ENCODE results near the gene APOM.
A peak's percentile ranks its signal among the peaks of the same experiment; 100 is the strongest.

The APOM gene

GRCh38 chr6:31665501-31666336 is 10.0 kb downstream of the APOM start, which contains the start of gene CSNK2B (continued):
- TF ChIP-seq ZBTB11 (tag by site-specific recombination; conservative IDR thresholded peaks at IDR 0.05; ENCODE audit: low read depth) (peak; percentile 96), SP3 (tag by site-specific recombination; IDR thresholded peaks at IDR 0.05) (peak; percentile 99), ZBTB17 (tag by site-specific recombination; IDR thresholded peaks at IDR 0.05) (peak; percentile 4; the same call in 1 of the 2 replicates), ZNF701 (tag by site-specific recombination; IDR thresholded peaks at IDR 0.05) (no peak), ZNF555 (tag by site-specific recombination; conservative IDR thresholded peaks at IDR 0.05) (no peak), KLF8 (tag by site-specific recombination; IDR thresholded peaks at IDR 0.05) (peak; percentile 76), ZNF792 (tag by site-specific recombination; IDR thresholded peaks at IDR 0.05) (no peak), ZXDB (tag by site-specific recombination; IDR thresholded peaks at IDR 0.05) (peak; percentile 51), ZNF600 (tag by site-specific recombination; IDR thresholded peaks at IDR 0.05) (peak; percentile 9; the same call in 1 of the 2 replicates), ZNF311 (tag by site-specific recombination; IDR thresholded peaks at IDR 0.05; ENCODE audit: borderline replicate concordance) (no peak), ZNF391 (tag by site-specific recombination; IDR thresholded peaks at IDR 0.05; ENCODE audit: borderline replicate concordance, low read depth) (no peak), ZNF639 (tag by site-specific recombination; IDR thresholded peaks at IDR 0.05) (no peak), RBAK (tag by site-specific recombination; IDR thresholded peaks at IDR 0.05) (no peak), GLI2 (tag by site-specific recombination; IDR thresholded peaks at IDR 0.05; ENCODE audit: borderline replicate concordance, low read depth) (no peak), ZNF121 (tag by site-specific recombination; IDR thresholded peaks at IDR 0.05) (no peak), ZNF2 (tag by site-specific recombination; IDR thresholded peaks at IDR 0.05) (no peak), ZFP69B (tag by site-specific recombination; IDR thresholded peaks at IDR 0.05) (no peak), KLF17 (tag by site-specific recombination; IDR thresholded peaks at IDR 0.05) (peak; percentile 64), SETDB1 (IDR thresholded peaks at IDR 0.05; ENCODE audit: insufficient read length, low read length) (no peak), PRDM2 (tag by site-specific recombination; IDR thresholded peaks at IDR 0.05; ENCODE audit: borderline replicate concordance) (no peak), ZSCAN18 (tag by site-specific recombination; IDR thresholded peaks at IDR 0.05) (no peak), ZNF664 (tag by site-specific recombination; IDR thresholded peaks at IDR 0.05) (no peak), ZNF16 (tag by site-specific recombination; IDR thresholded peaks at IDR 0.05; ENCODE audit: low read depth) (no peak), ZNF335 (tag by site-specific recombination; conservative IDR thresholded peaks at IDR 0.05) (peak; percentile 99), ZNF514 (tag by site-specific recombination; IDR thresholded peaks at IDR 0.05) (no peak), ZNF623 (tag by site-specific recombination; IDR thresholded peaks at IDR 0.05) (no peak)

All from HEK293 (cell line).